Activated naive CD4-positive, alpha-beta T cell treated with anti-CD3 and anti-CD28 coated beads for 36 hours (primary cell): ENCODE measurements around the gene LRCH1. TPM values are rescaled to one million over a fixed set of nuclear protein-coding genes. Genes with fewer than 3 reads are reported as not detected.
A peak's percentile ranks its signal among the peaks of the same experiment; 100 is the strongest.
"Not testable (repeated sequence)": the region's sequence is repeated elsewhere in the genome, so short reads cannot be mapped to it uniquely, and the experiment has no call there.

Source experiments
- CTCF ChIA-PET: fragments of 350-600 bp; sonication (Branson Sonifier 250); formaldehyde crosslinking; loops from one replicate; lab custom pipeline; 2021; ENCODE audit warnings: antibody characterized with exemption; lab: Charles Lee
- DNase-seq: peaks from one replicate; pipeline ENCODE4 v3.0.0-alpha.2; 2020
- H3K27ac Mint-ChIP-seq: one replicate; pipeline ENCODE4 v1.8.0; 2021; ENCODE audit warnings: mild to moderate bottlenecking, mixed read lengths
- H3K27me3 Mint-ChIP-seq: one replicate; pipeline ENCODE4 v1.8.0; 2021; ENCODE audit warnings: low read depth, mixed read lengths
- H3K36me3 Mint-ChIP-seq: one replicate; pipeline ENCODE4 v1.8.0; 2021; ENCODE audit warnings: low read depth, mixed read lengths
- H3K4me1 Mint-ChIP-seq: one replicate; pipeline ENCODE4 v1.8.0; 2021; ENCODE audit warnings: low read depth, mixed read lengths
- H3K4me3 Mint-ChIP-seq: one replicate; pipeline ENCODE4 v1.8.0; 2021; ENCODE audit warnings: mild to moderate bottlenecking, moderate library complexity, mixed read lengths
- H3K9me3 Mint-ChIP-seq: one replicate; pipeline ENCODE4 v1.8.0; 2021; ENCODE audit warnings: mixed read lengths
- intact Hi-C: fragments of 100-400 bp; cut with micrococcal nuclease; formaldehyde crosslinking; loops from one replicate; pipeline ENCODE4 v1.15.1; 2023
- total RNA-seq, 2 experiments: library from RNA; stranded (reverse); gene quantifications; one replicate each; pipeline ENCODE4 v1.2.3, GENCODE V29; 2021

The LRCH1 gene
- total RNA-seq, 2 experiments from 2014 or later, result 14.6 to 15.1 TPM

DNA sequence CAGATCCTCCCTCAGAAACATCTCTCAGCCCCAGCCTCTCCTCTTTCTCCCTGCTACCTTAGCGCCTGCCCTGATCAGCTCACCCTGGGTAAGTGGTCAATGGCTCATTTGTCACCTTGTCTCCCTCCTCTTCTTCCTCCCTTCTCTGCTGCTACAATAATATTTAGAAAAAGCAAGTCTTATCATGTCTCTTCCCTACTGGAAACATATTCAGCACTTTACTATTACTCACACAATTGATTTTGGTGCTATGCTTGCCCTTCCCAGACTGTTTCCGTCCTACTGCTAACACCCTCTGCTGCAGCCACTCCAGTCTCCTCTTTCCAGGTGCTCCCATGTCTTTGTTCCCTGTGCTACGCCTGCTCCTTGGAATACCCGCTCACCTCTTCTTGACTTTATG lies 208.2 kb downstream of the LRCH1 start:
- intact Hi-C loops, result loop anchor here (10.0 kb wide), 1 partner anchor 1014 kb away; no protein-coding TSS in a partner anchor
- Mint-ChIP-seq H3K36me3 (no peaks in the 10 kb centered on the region), H3K4me1 (no peaks in the 10 kb centered on the region), H3K4me3 (no peak overlapping the region), H3K27me3 (no peaks in the 10 kb centered on the region), H3K27ac (no peak overlapping the region), H3K9me3 (no peaks in the 10 kb centered on the region)
- CTCF ChIA-PET, result no interaction called here
- no peak for DNase-seq

DNA sequence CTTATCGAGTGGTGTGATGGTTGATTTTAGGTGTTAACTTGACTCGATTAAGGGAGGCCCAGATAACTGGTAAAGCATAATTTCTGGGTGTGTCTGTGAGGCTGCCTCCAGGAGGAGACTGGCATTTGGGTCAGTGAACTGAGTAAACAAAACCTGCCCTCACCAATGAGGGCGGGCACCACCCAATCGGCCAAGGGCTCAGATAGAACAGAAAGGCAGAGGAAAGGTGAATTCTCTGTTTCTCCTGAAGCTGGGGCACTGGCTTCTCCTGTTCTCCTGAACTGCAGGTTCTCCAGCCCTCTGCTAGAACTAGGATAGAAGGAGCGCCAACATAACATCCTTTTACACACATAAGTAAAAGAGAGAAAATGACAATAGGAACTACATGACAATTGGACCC lies 208.9 kb downstream of the LRCH1 start:
- no peaks in the 10 kb centered on the region for H3K9me3 Mint-ChIP-seq
- intact Hi-C loops, result loop anchor here (10.0 kb wide), 1 partner anchor 1013 kb away; no protein-coding TSS in a partner anchor
- no peak for DNase-seq
- H3K4me3 Mint-ChIP-seq, result no peak overlapping the region
- no peaks in the 10 kb centered on the region for H3K27me3 Mint-ChIP-seq
- H3K36me3 Mint-ChIP-seq, result no peaks in the 10 kb centered on the region
- H3K27ac Mint-ChIP-seq, result no peak overlapping the region
- H3K4me1 Mint-ChIP-seq, result no peaks in the 10 kb centered on the region
- CTCF ChIA-PET, result no interaction called here

DNA sequence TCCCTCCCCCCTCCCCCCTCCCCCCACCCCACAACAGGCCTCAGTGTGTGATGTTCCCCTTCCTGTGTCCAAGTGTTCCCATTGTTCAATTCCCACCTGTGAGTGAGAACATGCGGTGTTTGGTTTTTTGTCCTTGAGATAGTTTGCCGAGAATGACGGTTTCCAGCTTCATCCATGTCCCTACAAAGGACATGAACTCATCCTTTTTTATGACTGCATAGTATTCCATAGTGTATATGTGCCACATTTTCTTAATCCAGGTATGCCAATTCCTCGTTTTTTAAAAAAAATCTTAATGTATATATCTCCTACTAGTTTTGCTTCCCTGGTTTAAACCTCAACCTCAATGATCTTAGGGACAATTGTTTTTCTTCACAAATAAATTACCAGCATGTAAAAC lies 217.0 kb downstream of the LRCH1 start:
- intact Hi-C loops, result loop anchor here (10.0 kb wide), 1 partner anchor 1005 kb away; no protein-coding TSS in a partner anchor
- H3K27ac Mint-ChIP-seq, H3K4me1 Mint-ChIP-seq, H3K9me3 Mint-ChIP-seq, H3K4me3 Mint-ChIP-seq, H3K27me3 Mint-ChIP-seq, CTCF ChIA-PET, DNase-seq: not testable (repeated sequence)
- peaks cover 42% of the 10 kb centered on the region for H3K36me3 Mint-ChIP-seq

DNA sequence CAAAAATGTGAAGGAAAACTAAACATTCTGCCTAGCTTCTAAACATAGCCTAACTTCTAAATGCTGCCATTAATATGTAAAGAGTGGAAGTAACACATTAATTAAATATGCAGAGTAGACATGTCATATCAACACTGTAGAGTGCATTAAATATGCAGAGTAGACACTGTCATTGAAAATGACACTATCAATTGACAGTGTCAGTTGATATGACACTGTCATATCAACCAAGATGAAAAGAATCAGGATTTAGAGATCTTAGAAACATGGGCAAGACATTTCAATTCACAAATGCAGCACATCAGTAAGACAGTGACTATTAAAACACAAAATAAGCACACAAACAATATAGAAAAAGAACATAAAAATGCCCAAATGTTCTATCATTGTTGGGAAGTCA lies 218.7 kb downstream of the LRCH1 start:
- CTCF ChIA-PET, result interaction anchor here (0.9 kb wide), 1 partner anchor 22 kb away, joined by 3 read pairs; no protein-coding TSS in a partner anchor
- H3K9me3 Mint-ChIP-seq, result no peaks in the 10 kb centered on the region
- no peaks in the 10 kb centered on the region for H3K4me1 Mint-ChIP-seq
- intact Hi-C loops, result no loop called here
- peaks cover 52% of the 10 kb centered on the region for H3K36me3 Mint-ChIP-seq
- H3K4me3 Mint-ChIP-seq, result no peak overlapping the region
- no peaks in the 10 kb centered on the region for H3K27me3 Mint-ChIP-seq
- no peak for DNase-seq
- no peak overlapping the region for H3K27ac Mint-ChIP-seq

DNA sequence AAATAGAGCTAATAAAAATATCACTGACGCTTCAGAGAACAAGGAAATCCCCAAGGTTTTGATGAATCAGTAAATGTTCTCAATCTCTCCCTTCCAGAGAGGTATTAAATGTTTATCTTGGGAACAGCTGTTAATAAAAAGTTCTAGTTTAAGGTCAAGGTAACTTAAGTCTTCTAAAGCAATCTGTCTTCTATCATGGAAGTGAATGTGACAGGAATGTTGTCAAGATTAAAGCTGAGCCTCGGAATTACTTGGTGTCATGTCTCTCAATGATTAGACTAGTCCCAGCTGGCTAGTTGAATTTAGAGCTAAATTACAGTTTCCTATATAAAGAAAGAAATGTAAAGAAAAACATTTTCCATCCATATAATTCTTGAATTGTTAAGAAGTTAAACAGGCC lies 220.6 kb downstream of the LRCH1 start:
- Mint-ChIP-seq H3K36me3 (peaks cover 65% of the 10 kb centered on the region), H3K4me3 (no peak overlapping the region), H3K27me3 (no peaks in the 10 kb centered on the region), H3K4me1 (peaks cover 1% of the 10 kb centered on the region), H3K27ac (no peak overlapping the region), H3K9me3 (no peaks in the 10 kb centered on the region)
- intact Hi-C loops, result no loop called here
- CTCF ChIA-PET, result interaction anchor here (1.4 kb wide), 1 partner anchor 9 kb away, joined by 4 read pairs; no protein-coding TSS in a partner anchor
- DNase-seq, result no peak

DNA sequence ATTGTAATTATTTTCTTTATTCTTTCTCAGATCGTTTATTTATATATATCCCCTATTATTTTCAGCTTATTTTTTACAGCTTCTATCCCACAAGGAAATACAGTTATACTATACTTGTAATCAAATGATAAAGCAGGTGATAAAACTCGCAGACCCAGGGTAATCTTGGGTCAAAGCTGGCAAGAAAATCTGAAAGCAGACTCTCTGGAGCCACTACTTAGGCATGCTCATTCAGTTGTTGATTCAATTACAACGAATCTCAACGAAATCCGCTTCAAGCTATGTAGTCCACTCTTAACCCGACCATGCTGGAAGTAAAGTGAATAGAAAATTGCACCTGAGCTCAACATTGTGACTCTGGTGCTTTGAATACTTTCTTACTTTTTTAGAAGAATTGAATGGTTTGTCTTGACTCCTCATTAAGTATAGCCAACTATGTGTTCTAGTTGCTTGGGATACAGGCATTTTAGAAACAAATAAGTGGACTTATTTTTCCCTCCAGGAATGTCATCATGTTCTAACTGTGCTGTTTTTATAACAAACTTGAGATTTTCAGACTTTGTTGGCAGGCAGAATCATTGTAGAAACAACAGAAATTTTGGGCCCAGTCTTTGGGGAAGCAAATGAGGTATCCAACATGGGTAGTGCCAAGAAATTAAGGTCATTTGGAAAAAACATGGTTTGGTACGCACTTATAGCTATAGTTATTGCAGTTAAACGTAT lies 222.6 kb downstream of the LRCH1 start:
- Mint-ChIP-seq H3K4me1 (peaks cover 1% of the 10 kb centered on the region), H3K36me3 (peaks cover 65% of the 10 kb centered on the region), H3K27me3 (no peaks in the 10 kb centered on the region), H3K27ac (no peak overlapping the region), H3K9me3 (no peaks in the 10 kb centered on the region), H3K4me3 (no peak overlapping the region)
- CTCF ChIA-PET, result interaction anchor here (0.6 to 2.8 kb wide), 4 partner anchors 11 to 224 kb away, joined by 3 to 9 read pairs (median 3); no protein-coding TSS in a partner anchor
- no peak for DNase-seq
- intact Hi-C loops, result no loop called here

DNA sequence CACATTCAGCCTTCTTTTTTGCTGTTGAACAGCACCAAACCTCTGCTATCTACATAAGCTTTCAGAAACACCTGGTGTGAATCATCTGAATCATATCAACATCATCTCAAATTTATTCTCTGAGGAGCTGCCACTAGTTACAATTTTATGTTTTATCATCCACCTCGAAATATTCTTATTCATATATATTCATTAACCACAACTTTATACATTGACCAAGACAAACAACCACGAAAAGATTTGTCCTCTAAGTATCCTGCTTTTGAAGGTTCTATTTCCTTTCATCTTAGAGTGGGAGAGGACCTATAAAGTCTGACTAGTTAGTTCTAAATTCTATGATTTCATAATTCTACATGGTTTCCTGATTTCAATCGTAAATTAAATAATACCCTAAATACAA lies 225.1 kb downstream of the LRCH1 start:
- Mint-ChIP-seq H3K27me3 (no peaks in the 10 kb centered on the region), H3K27ac (no peak overlapping the region), H3K9me3 (no peaks in the 10 kb centered on the region), H3K36me3 (peaks cover 51% of the 10 kb centered on the region), H3K4me1 (peaks cover 1% of the 10 kb centered on the region), H3K4me3 (no peak overlapping the region)
- CTCF ChIA-PET, result interaction anchor here (0.6 to 0.9 kb wide), 2 partner anchors 14 to 284 kb away, joined by 3 read pairs; no protein-coding TSS in a partner anchor
- intact Hi-C loops, result no loop called here
- no peak for DNase-seq

DNA sequence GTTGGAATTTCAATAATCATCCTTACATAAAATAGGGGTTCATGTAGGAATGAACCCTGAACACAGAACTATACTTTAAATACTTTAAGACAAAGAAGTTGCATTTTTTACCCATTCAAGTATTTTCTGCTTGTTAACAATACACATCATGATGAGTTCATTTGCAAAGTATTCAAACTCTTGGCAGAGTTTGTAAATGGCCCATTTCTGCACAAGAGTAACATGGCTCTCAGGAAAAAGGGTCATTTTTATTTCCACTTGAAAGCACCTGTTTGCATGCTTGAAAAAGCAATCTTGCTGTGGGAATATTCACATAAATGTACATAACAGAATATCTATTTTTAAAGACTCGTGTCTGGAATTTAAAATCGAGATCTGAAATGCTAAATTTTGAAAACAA lies 225.9 kb downstream of the LRCH1 start:
- intact Hi-C loops, result no loop called here
- Mint-ChIP-seq H3K36me3 (peaks cover 48% of the 10 kb centered on the region), H3K27me3 (no peaks in the 10 kb centered on the region), H3K9me3 (no peaks in the 10 kb centered on the region), H3K4me1 (peaks cover 1% of the 10 kb centered on the region), H3K4me3 (no peak overlapping the region), H3K27ac (no peak overlapping the region)
- CTCF ChIA-PET, result no interaction called here
- no peak for DNase-seq

DNA sequence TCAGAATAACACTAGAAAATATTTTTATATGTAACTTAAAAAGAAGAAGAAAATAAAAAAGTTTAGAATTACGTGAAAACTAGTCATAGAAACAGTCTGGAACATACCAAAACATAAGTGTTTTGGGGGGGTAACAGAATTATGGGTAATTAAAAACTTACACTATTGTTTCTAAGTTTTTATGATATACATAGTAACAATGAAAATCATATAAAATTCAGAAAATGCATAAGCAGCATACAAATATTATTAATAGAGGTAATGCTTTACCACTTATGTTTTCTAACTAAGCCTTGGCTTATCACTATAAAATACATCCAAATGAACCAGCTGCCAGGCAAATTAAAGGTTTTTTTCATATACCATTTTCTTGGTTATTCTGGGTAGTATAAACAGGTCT lies 229.1 kb downstream of the LRCH1 start:
- peaks cover 1% of the 10 kb centered on the region for H3K4me1 Mint-ChIP-seq
- CTCF ChIA-PET, result no interaction called here
- no peaks in the 10 kb centered on the region for H3K27me3 Mint-ChIP-seq
- no peak overlapping the region for H3K4me3 Mint-ChIP-seq
- no peak overlapping the region for H3K27ac Mint-ChIP-seq
- intact Hi-C loops, result no loop called here
- peaks cover 38% of the 10 kb centered on the region for H3K36me3 Mint-ChIP-seq
- H3K9me3 Mint-ChIP-seq, result no peaks in the 10 kb centered on the region
- DNase-seq, result no peak

DNA sequence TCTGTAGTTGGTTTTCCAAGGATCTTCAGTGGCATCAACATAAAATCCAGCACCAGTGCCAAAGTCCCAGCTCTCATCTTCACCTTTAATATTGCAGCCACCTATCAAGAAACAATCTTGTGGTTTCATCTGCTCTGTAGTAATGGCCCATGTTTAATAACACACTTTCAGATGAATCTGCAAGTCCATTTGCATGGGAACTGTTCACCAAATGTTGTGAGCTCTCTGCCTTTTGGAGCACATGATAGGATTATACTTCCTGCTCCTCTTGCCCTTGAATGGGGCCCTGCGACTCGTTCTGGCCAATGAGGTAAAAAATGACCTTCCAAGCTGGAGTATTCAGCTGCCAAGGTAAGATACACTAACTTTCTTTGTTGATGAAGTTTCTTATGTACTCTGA lies 229.7 kb downstream of the LRCH1 start:
- H3K36me3 Mint-ChIP-seq, result peaks cover 34% of the 10 kb centered on the region
- H3K9me3 Mint-ChIP-seq, result no peaks in the 10 kb centered on the region
- CTCF ChIA-PET, result no interaction called here
- no peak overlapping the region for H3K4me3 Mint-ChIP-seq
- H3K27ac Mint-ChIP-seq, result no peak overlapping the region
- H3K27me3 Mint-ChIP-seq, result no peaks in the 10 kb centered on the region
- intact Hi-C loops, result no loop called here
- DNase-seq, result no peak
- H3K4me1 Mint-ChIP-seq, result peaks cover 1% of the 10 kb centered on the region

DNA sequence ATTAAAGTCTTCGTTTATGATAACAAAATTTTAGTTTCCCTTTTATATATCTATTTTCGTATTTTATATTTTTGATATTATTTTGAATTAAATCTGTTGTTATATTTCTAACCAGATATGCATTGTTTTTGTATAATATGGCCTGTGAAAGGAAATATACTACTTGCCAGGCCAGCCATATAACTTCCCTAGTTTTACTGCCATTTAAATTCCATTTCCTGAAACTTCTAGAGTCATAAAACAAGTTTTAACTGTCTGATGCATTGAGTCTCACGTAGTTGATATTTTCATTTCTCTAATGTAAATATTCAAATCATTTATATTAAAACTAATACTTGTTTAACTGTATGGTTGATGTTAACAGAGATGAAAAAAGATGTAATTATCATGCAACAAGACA lies 230.5 kb downstream of the LRCH1 start:
- Mint-ChIP-seq H3K27ac (no peak overlapping the region), H3K4me3 (no peak overlapping the region), H3K9me3 (no peaks in the 10 kb centered on the region), H3K4me1 (peaks cover 4% of the 10 kb centered on the region), H3K36me3 (peaks cover 32% of the 10 kb centered on the region), H3K27me3 (no peaks in the 10 kb centered on the region)
- intact Hi-C loops, result no loop called here
- DNase-seq, result no peak
- CTCF ChIA-PET, result no interaction called here

DNA sequence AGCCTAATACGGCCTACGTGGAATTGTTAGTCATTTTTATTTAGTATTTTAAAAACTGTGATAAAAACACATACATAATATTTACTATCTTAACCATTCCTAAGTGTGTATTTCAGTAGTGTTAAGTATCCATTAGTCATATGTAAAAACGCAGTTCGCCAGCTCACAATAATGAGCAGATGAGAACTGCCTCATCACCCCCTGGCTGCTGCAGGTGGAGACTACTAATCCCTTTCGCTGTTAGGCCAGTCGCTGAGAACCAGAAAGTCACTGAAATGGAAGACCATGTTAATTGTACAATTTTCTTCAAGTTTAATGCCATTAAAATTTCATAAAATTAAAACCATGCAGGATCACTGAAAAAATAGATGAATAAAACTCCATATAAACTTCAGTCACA lies 242.4 kb downstream of the LRCH1 start:
- DNase-seq, result no peak

DNA sequence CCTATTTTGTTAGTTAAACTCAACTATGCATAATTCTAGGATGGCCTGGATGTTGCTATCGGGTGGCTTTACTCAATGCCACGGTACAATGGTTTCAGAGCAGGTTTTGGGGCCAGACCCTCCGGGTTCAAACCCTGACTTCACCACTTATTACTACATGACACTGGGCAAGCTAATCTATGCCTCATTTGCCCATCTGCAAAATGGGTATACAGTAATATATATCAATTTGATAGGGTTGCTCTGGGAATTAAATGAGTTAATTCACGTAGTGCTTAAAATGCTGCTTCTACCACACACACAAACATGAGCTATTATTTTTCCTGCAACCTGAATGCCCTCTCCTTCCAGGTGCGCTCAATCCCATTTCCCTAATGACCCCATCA lies 243.2 kb downstream of the LRCH1 start:
- no peak for DNase-seq
- Mint-ChIP-seq H3K27ac (peak overlapping the region; percentile 95), H3K27me3 (no peaks in the 10 kb centered on the region), H3K4me1 (peaks cover 32% of the 10 kb centered on the region), H3K9me3 (no peaks in the 10 kb centered on the region), H3K4me3 (peak overlapping the region; percentile 93), H3K36me3 (peaks cover 15% of the 10 kb centered on the region)
- CTCF ChIA-PET, result no interaction called here
- intact Hi-C loops, result loop anchor here (2.0 to 10.0 kb wide), 6 partner anchors 45 to 1856 kb away; partner anchors contain the start of genes CYSLTR2, ITM2B and ZC3H13

More for the DNA sequence above, 242.4 kb downstream of the LRCH1 start:
- no peaks in the 10 kb centered on the region for H3K9me3 Mint-ChIP-seq
- CTCF ChIA-PET, result no interaction called here
- H3K4me3 Mint-ChIP-seq, result peak overlapping the region; percentile 59
- H3K4me1 Mint-ChIP-seq, result peaks cover 32% of the 10 kb centered on the region
- H3K27ac Mint-ChIP-seq, result no peak overlapping the region
- H3K27me3 Mint-ChIP-seq, result no peaks in the 10 kb centered on the region
- peaks cover 22% of the 10 kb centered on the region for H3K36me3 Mint-ChIP-seq
- intact Hi-C loops, result loop anchor here (5.0 to 10.0 kb wide), 5 partner anchors 128 to 1857 kb away; partner anchors contain the start of genes CYSLTR2, ITM2B and ZC3H13
